Superior temporal gyrus (tissue), 1 donor: Measurements from ENCODE around the gene CDK6.

Experiments used
- DNase-seq: peaks from one replicate; pipeline ENCODE4 v3.0.0-alpha.2; 2016; ENCODE audit errors: extremely low spot score

Gene CDK6

DNA sequence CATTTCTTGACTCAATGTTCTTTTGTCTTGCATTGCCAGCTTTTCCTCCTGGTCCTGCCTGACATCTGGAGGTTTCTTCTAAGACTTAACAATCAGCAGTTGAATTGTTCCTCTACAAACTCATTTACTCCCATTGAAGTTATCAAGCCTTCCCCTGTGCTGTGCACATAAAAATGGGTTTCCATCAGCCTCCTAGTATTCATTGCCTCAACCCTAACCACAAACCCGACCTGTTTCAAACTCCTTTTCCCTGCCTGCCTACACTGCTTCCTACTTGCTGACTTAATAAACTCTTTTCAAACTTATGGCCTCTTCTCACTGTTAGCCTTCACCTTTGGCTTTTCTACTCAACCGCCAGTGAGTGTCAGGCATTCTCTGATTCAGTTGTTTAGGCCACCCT lies 9.4 kb upstream of the CDK6 start:
- no peak for DNase-seq

DNA sequence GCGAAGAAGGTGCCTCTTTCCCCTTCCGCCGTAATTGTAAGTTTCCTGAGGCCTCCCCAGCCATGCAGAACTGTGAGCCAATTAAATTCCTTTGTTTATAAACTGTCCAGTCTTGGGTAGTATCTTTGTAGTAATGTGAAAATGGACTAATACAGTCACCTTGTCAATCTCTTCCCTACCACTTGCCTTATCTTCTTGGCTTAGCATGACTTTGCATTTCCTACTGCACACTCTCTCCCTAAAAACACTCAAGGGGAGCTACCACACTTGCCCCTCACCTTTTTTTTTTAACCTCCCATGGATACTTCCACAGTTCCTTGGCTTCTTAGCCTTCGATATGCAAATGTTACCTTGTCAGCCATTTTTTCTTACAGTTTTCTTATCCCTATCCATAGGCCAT lies 7.4 kb upstream of the CDK6 start:
- no peak for DNase-seq

DNA sequence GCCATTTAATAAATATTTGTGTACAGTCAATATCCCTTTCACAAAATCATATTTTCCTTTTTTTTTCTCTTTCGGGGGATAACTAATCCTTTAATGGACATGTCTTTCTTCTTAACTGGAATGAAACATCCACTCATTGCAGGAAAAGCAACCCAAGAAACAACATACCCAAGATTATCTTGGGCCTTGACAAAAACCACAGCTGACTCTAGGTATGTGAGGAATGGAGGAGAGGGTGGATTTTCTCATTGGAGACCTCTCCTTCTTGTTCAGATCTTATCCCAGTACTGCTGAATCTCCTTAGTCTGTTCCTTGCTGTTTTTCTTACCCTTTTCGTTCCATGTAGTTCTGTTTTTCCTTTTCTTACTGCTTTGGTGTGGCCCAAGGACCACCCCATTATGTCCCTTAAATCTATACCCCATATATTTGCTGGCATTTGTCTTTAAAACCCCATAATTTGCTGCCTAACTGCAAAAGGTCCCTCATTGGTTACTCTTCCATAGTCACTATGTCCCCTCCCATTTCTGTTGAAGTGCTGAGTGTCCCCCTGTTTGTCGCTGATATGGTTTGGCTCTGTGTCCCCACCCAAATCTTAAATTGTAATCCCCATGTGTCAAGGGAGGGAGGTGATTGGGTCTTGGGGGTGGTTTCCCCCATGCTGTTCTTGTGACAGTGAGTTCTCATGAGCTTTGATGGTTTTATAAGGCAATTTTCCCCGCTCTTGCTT lies 6.8 kb upstream of the CDK6 start:
- no peak for DNase-seq

DNA sequence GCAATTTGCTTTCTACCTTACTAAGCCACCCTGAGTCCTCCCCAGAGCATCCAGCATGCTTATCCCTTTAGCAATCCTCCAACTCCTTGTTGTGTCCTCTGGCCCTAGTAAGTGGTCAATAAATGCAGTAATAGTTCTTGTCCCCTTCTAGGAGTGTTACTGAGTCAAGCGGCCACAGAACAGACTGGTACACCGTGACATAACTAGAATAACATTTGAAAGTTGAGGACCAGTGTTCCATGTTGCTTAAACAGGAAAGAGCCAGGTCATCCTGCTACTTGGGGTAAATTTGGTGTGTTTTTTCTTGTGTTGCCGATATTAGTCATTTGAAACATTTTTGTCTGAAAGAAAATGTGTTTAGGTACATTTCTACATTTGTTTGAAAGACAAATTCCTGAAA lies 4.8 kb upstream of the CDK6 start:
- no peak for DNase-seq

DNA sequence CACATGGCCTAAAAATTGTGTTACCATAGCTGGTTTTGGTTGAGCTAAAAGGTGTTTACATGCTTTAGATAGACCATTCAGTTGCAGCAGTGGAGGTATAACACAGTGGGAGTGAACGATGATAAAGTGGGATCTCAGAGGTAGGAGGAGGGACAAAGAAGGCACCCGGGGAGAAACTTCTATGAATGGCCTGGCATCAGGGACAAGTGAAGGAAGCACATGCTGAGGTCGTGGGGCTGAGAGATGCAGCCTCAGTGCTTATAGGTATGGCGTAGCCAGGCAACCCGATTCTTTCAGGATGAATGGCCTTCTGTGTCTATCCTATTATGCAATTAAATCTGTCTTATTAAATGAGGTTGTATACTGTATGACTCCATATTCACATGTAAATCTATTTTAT lies 3.9 kb upstream of the CDK6 start:
- no peak for DNase-seq

DNA sequence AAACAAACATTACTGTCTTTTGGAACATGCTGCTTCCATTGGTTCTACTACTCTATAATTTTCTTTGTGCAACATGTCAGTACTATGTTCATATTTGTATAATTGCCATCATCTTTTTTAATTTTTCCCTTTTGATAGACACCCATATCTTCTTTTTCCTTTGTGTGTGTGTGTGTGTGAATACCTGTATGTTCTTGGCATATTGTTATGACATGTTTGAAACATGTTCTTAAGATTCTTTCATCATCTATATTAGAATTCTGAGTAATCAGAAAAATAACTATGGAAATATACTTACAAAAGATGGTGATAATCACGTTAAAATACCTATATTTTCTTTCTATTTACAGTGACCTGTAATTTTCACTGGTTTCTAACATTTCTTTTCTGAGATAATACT lies 3.5 kb upstream of the CDK6 start:
- DNase-seq: no peak

DNA sequence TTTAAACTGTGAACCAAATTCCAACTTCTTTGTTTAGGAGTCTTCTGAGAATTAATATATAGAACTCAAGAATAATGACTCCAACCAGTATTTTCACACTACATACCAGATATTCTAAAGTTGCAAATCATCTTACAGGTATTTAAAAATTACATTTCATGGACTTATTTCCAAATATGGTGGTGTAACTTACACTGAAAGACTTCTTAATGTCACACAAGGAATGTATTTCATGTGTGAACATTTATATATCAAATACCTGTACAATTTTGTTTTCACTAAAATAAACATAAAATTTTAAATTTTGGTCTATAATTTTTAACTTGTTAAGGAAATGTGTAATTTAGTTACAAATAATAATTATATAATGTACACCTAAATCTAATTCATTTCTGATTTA lies 2.6 kb upstream of the CDK6 start:
- no peak for DNase-seq

DNA sequence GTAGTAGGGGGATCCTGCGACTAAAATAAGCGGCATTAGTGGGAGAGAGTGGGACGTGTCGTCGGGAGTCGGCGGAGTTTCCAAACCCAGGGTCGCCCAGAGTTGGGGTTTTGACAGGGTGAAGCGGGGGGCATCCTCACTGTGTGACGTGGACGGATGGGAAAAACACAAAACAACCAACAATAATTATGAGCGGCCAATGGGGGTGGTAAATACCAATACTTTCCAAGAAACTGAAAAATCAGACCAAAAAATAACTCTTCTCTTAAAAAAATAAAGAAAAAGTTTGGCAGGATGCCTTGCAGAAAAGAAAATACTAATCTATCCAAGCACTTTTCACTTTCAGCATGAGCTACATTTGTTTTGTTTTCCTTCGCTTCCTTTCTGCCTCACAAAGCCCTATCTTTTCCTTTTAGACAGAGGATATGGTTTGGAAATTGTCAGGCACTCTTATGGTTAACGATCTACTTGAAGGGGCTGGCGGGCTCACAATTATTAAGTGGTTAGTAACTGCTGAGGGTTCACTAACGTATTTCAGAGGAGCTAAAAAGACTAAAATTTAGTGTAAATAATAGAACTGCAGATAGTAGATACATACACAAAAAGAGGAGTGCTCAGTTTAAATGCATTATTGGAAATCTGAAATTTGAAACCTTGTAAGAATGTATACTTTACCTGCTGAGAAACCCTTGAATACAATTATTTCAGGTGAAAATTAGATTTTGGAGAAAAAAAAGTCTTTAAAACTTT lies 802 bp upstream of the CDK6 start:
- no peak for DNase-seq

DNA sequence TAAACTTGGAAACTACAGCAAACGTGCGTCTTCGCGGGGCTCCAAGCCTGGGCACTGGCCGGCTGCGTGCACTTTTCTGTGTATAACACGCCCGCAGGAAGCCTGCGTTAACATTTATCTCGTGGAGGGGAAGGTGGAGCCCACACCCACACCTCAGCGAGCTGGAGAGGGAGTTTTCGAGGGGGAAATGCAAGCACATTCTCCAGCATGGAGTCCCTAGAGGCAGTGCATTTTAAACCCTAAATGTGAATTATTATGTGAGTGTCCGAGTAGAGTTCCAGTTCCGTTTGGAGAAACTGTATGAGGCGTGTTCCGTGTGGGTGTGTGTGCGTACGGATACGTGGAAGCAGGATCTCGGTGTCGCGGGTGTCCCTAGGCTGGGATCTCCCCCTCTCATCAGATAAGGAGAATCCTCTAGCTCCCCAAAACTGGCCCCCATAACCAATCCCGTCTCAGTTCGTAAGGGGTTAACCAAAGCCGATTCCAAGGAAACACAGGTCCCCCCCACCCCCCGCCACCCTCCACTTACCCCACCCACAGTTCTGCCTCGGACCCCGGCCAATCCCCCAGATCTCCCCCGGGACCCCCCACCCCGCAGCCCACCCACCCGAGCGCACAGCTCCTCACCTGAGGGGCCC lies 403 bp downstream of the CDK6 start:
- DNase-seq: no peak

DNA sequence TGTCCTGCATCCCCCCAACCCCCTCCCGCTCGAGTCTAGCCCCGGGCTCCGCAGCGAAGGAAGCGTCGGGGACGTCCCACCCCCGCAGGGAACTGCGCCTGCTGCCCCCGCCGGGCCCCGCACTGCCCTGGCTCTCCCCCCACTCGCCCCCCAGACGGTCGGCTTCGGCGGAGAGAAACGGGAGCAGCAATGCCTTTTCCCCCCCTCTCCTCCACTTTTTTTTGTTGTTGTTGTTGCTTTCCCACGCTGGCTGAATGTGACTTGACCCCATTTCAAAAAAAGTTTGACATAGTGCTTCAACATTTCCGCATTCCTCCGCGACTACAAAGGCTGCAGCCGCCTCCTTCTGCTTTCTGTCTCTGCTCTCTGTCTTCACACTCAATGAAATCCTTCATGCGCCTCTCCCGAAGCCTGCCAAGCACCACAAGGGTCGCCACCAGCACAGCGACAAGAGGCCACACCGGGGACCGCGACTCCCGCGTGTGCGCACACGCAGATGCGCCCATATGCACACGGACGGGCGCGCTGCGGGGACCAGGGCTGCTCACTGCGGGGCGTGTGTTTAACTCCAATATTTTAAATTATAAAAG lies 1.0 kb downstream of the CDK6 start:
- no peak for DNase-seq

DNA sequence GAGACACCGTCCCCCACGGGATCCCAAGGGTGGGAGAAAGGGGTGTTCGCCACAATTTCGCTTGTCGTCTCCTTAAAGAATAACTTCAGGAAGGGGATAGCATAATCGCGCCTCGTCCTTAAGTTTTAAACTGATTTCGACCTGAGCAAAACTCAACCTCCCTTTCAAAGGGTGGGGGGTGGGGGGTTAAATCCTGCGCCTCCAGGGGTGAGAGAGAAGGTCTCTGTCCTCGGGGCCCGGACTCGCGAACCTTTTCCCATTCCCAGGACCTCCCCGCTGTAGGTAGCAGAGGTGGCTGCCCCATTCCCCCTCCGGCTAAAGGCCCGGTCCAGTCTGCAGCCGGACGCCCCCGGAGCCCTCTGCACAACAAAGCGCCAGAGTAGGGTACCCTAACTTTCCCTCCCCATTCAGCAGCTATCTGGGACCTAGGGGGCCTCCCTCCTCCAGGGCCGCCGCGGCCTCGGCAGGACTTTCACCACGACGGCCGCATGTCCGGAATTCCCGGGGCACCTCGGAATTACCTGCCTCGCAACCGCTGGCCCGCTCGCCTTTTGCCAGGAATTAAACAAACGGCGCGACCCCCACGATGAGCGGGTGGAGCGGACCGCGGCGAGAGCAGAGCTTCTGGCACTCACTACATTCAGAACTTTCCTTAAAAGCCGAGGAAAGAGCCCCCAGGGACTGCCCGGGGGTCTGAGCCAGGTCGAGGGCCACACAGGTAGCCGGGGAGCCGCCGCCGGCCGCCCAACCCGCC lies 1.7 kb downstream of the CDK6 start:
- DNase-seq: no peak

DNA sequence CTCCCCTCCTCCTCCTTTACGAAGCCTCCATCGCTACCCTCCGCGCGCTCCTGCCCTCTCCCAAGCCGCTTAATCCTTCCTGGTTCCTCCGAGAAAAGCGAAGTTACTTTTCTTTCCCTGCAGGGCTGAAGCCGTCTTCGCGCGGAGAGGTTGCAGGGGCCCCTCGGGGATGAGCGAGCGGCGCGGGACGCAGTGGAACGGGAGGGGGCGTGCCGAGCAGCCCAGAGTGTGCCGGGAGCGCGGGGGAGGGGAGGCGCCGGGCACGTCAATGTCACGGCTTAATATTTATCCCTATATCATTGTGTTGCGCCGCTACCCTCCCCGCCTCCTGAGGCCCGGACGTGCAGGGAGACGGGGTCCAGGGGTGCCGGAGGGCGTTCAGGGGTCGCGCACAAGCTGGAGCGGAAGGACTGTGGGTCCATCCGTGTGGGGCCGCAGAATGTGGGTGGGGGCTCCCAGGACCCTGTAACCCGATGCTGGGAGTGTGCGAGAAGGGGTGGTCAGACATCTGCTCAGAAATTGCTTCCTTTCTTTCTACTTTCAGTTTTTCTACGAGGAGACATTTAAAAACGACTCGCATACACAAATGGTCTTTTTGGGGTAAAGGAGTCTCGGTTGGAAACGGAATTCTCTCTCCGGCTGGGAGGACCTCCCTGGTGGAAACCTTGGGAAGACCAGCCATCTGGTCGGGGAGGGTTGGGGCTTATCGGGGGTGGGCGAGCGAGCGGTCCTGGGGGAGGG lies 2.4 kb downstream of the CDK6 start:
- DNase-seq: peak; percentile 70

DNA sequence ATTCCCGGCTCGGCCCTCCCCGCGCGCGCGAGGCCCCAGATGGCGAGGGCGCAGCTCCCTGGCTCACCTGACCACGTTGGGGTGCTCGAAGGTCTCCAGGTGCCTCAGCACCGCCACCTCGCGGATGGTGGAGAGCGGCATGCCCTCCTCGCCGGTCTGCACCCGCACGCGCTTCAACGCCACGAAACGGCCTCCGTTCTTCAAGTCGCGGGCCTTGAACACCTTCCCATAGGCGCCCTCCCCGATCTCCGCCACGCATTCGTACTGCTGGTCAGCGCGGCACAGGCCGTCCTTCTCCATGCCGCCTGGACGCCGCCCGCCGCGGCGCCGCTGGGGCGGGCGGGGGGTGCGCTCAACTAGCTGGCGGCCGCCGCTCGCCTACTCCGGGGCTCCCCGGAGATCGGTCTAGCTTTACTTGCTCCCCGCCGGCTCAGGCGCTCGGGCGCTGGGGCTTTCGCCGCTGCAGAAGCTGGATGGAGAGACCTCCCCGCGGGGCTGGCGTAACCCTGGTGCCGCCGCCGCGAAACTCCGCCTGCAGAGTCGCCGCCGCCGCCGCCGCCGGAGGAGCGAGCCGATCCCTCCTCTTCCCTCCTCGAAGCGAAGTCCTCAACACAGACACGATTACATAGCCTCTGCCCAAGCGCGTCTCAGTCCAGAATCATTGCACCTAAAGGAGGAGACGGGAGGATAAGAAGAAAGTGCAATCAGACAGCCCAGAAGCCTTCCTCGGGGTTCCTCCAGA lies 3.2 kb downstream of the CDK6 start:
- DNase-seq: peak; percentile 87

DNA sequence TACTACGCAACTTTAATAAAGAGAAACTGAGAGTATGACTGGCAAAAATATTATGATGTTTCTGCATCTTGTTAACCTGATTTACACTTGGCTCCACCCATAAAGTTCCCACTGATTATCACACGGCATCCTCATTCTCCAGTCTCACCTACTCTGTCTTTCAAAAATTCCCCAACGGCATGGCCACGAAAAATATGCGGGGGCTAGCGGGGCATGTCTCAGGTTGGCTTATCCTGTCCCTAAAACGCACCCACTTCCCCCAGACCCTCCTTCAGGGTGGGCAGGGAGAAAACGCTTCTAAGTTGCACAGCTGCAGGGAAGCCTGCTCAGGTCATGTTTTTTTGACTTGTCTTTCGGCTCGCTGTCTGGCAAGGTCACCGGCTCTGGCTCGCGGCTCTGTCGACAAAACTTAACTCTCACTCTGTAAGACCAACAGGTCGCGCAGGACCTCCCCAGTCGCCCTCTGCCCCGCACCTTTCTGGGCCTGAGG lies 3.8 kb downstream of the CDK6 start:
- no peak for DNase-seq

DNA sequence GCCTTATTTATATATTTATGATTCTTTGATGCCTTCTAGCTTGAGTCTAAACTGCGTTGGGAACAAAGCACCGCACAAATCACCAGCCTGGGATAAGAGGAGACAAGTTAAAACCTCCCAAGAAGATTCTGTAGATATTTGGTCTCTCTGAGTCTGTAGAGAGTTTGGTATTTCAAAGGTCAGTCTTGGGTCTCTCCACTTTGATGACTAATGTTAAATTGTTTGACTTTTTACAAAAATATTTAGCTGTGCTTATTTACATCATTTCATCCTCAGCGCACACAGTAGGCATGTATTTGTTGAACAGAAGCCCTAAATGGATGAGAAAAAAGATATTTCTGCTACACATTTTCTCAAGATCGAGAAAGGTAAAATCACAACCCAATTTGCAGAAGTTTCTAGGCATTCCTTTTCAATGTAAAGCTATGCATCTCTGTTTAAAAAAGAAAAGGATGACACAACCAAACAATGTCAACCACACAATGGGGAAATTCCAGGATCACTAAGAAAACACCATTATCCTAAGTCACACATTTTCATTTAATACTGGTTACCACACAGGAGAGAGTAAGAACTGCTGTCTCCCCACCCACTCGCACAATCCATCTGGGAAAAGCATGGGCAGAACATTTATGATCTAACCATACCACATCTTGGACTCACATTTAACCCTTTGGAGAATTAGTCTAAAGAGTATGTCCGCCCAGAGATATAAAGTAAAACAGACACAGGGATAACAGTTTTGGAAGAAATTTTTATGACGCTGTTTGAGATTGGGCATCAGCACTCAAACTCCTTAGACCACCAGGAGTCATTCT lies 4.4 kb downstream of the CDK6 start:
- DNase-seq: no peak

DNA sequence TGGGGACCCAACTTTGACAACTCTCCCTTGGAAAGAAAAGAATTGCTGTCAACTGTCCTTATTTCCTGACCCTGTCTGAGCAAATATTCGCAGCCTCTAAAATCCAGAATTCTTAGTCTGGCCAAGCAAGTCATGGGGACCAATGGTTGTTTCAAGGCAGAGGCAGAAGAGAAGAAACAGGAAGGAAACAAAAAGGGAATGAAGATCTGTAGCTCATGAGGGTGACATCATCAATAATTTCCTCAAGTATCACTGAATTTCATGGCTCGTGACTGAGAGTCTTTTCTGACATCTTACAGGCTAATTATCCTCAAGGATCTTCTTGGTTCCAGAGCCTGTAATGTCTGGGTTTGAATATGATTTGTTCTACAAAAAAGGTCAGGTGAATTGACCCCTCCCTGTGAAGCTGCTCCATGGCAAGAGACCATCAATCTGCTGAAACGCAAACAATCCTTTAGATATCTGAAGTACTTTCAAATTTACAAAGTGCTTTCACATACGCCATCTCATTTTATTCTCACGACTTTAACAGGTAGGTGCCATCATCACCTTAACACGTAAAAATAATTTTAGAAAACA lies 5.8 kb downstream of the CDK6 start:
- no peak for DNase-seq

DNA sequence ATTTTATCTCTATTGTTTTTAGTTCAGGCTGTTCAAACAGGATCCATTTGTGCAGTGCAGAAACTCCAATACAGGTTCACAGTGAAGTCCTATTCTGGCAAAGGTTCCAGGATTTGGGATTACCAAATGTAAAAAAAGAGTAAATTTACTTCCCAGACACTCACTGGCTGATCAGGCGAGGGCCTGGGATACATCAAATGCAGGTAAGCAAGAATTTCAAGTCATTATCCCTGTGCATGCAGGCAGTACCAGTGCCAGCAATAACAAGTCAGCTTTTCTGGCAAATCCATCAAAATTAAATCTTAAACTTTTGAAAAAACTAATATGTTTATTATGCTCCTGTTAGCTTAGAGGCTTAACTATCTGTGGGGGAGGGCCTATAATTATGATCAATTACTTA lies 6.3 kb downstream of the CDK6 start:
- no peak for DNase-seq

DNA sequence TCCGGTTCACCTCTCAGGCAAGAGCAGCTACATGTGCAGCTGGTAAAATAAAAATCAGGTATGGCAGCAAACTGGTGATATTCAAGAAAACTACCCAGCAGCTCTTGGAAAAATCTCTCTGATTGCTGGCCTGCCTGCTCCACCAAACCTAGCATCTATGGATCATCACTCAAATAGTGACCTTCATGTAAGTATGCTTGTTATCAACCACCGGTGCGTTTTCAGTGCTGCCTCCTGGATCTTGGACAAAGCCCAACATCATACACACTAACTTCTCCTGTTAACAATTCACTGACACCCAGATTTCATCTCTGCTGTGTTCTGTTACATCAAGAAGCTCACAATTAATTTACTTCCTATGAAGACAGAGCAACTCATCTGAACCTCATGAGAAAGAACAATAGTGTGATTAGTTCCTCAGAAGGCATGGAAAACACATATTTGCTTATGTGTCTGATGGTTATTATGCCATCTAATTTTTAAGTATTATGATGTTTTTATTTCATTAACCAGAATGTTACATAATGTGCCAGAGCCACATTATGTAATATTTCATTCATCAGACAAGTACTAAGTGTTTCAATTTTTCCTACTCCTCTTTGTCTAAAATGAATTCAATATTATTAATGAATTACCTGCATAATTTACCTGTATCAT lies 8.8 kb downstream of the CDK6 start:
- DNase-seq: no peak
